ENCODE data around the gene TIMM13. TPM values are rescaled to one million over a fixed set of nuclear protein-coding genes. Genes with fewer than 3 reads are reported as not detected.
"Not testable (repeated sequence)": the region's sequence is repeated elsewhere in the genome, so short reads cannot be mapped to it uniquely, and the experiment has no call there.

The TIMM13 gene
- total and polyA plus RNA-seq, 10 of the 15 experiments (the other 5 are each of a cell fraction or from before 2014, with no cell fraction given), result 9.9 to 205 (median 63.6) TPM

GRCh38 chr19:2398735-2399305 is 28.6 kb downstream of the TIMM13 start (continued):
- no peak for TF ChIP-seq CBX5 (IDR thresholded peaks at IDR 0.05; ENCODE audit: low read depth)
- no peak for TF ChIP-seq JUND (IDR thresholded peaks at IDR 0.05; ENCODE audit: low read depth, low read length)
- no peak for TF ChIP-seq EGR1 (IDR thresholded peaks at IDR 0.05; ENCODE audit: borderline replicate concordance in 1 of 2, low read depth in 2 of 2, low read length in 2 of 2)
- TF ChIP-seq EP300 (IDR thresholded peaks at IDR 0.05; ENCODE audit: borderline replicate concordance in 1 of 2, control insufficient read depth in 1 of 2, low read depth in 2 of 2, low read length in 2 of 2), result peak in 1 of 2 experiments; percentile 34; a peak in 1 of 4 replicates

GRCh38 chr19:2397173-2397572 is 30.2 kb downstream of the TIMM13 start:
- H3K27ac ChIP-seq (ENCODE audit: control insufficient read depth, insufficient read depth); H3K79me2 ChIP-seq (ENCODE audit: control insufficient read depth, insufficient read depth, low read length); in situ Hi-C loops (cut with MboI); H3K27me3 ChIP-seq (replicated peaks in 1 of 2; ENCODE audit: control insufficient read depth in 2 of 2, insufficient read depth in 2 of 2, low read length in 1 of 2); FAIRE-seq; H3K4me3 ChIP-seq; H2AFZ ChIP-seq (ENCODE audit: control insufficient read depth, low read depth, low read length); H3K9ac ChIP-seq (ENCODE audit: control insufficient read depth, insufficient read depth, low read length); H4K20me1 ChIP-seq (ENCODE audit: control insufficient read depth, insufficient read depth); RAD21 ChIA-PET (ENCODE audit: unreplicated experiment); DNase-seq (ENCODE audit: low read depth, low spot score); H3K4me1 ChIP-seq (ENCODE audit: control insufficient read depth, insufficient read depth, low read length); H3K4me2 ChIP-seq (ENCODE audit: control insufficient read depth, insufficient read depth); BruUV-seq (replicated peaks); H3K9me3 ChIP-seq (replicated peaks; ENCODE audit: control insufficient read depth, insufficient read depth, low read length); H3K36me3 ChIP-seq (ENCODE audit: control insufficient read depth in 2 of 2, insufficient read depth in 2 of 2, low read length in 1 of 2); ATAC-seq: not testable (repeated sequence)
- ChIA-PET SMC1A (ENCODE audit: uncharacterized antibody, unreplicated experiment) (interaction anchor here (1.1 kb wide), 1 partner anchor 222 kb away, joined by 3 read pairs; no protein-coding TSS in a partner anchor), CTCF (interaction anchor here (0.5 kb wide), 1 partner anchor 227 kb away, joined by 3 read pairs; no protein-coding TSS in a partner anchor), POLR2A (interaction anchor here (0.6 kb wide), 1 partner anchor 58 kb away, joined by 3 read pairs; no protein-coding TSS in a partner anchor)
- WGBS (ENCODE audit: insufficient coverage, insufficient replicate concordance, low lambda C conversion rate, missing lambda C conversion rate), result 97% methylated on average over 7 of the region's 7 CpGs
- intact Hi-C loops (cut with micrococcal nuclease; ENCODE audit: unreplicated experiment), result loop anchor here (10.0 kb wide), 1 partner anchor 218 kb away; no protein-coding TSS in a partner anchor

- H3K4me3 ChIP-seq; FAIRE-seq; in situ Hi-C loops (cut with MboI); H3K36me3 ChIP-seq (ENCODE audit: control insufficient read depth in 2 of 2, insufficient read depth in 2 of 2, low read length in 1 of 2); H4K20me1 ChIP-seq (ENCODE audit: control insufficient read depth, insufficient read depth); H3K79me2 ChIP-seq (ENCODE audit: control insufficient read depth, insufficient read depth, low read length); H2AFZ ChIP-seq (ENCODE audit: control insufficient read depth, low read depth, low read length); DNase-seq (ENCODE audit: low read depth, low spot score); H3K27me3 ChIP-seq (replicated peaks in 1 of 2; ENCODE audit: control insufficient read depth in 2 of 2, insufficient read depth in 2 of 2, low read length in 1 of 2); POLR2A ChIA-PET; H3K9ac ChIP-seq (ENCODE audit: control insufficient read depth, insufficient read depth, low read length); H3K4me1 ChIP-seq (ENCODE audit: control insufficient read depth, insufficient read depth, low read length); H3K9me3 ChIP-seq (replicated peaks; ENCODE audit: control insufficient read depth, insufficient read depth, low read length); ATAC-seq; BruUV-seq (replicated peaks): not testable (repeated sequence)
- SMC1A ChIA-PET (ENCODE audit: uncharacterized antibody, unreplicated experiment), result interaction anchor here (1.4 to 1.9 kb wide), 2 partner anchors 133 to 219 kb away, joined by 3 to 5 read pairs; no protein-coding TSS in a partner anchor
- 99% methylated on average over 18 of the region's 18 CpGs for WGBS (ENCODE audit: insufficient coverage, insufficient replicate concordance, low lambda C conversion rate, missing lambda C conversion rate)
- Histone ChIP-seq H3K4me2 (ENCODE audit: control insufficient read depth, insufficient read depth) (peak overlapping the region; percentile 17; the same call in 1 of the 2 replicates), H3K27ac (ENCODE audit: control insufficient read depth, insufficient read depth) (peak overlapping the region; percentile 62)
- CTCF ChIA-PET, result interaction anchor here (1.1 to 5.6 kb wide), 3 partner anchors 133 to 241 kb away, joined by 3 to 66 read pairs (median 24); no protein-coding TSS in a partner anchor
- intact Hi-C loops (cut with micrococcal nuclease; ENCODE audit: unreplicated experiment), result loop anchor here (10.0 kb wide), 1 partner anchor 219 kb away; no protein-coding TSS in a partner anchor
- RAD21 ChIA-PET (ENCODE audit: unreplicated experiment), result interaction anchor here (1.2 to 5.3 kb wide), 6 partner anchors 32 to 241 kb away, joined by 3 to 31 read pairs (median 4); partner anchors contain the start of gene TIMM13
Measured at GRCh38 chr19:2395293-2395829, 32.0 kb downstream of the TIMM13 start.
